Mucosa of rectum (tissue), 2 donors: Measurements from ENCODE around the gene YWHAQ.
A peak's percentile ranks its signal among the peaks of the same experiment; 100 is the strongest.

Source experiments
- H3K27ac ChIP-seq, 2 donors: one replicate each; pipeline ENCODE4 v1.7.0; 2013; ENCODE audit warnings: inconsistent platforms in 2 of 2, low read depth in 2 of 2, low read length in 2 of 2
- H3K27me3 ChIP-seq, 2 donors: one replicate each; pipeline ENCODE4 v1.7.0; 2013; ENCODE audit warnings: low read length in 2 of 2; ENCODE audit not compliant: control insufficient read depth in 2 of 2, insufficient read depth in 2 of 2
- H3K36me3 ChIP-seq, 2 donors: one replicate each; pipeline ENCODE4 v1.7.0; 2013; ENCODE audit warnings: low read length in 2 of 2; ENCODE audit not compliant: control insufficient read depth in 2 of 2, insufficient read depth in 2 of 2
- H3K4me1 ChIP-seq, 2 donors: one replicate each; pipeline ENCODE4 v1.7.0; 2013; ENCODE audit warnings: low read length in 2 of 2, mild to moderate bottlenecking in 1 of 2; ENCODE audit not compliant: control insufficient read depth in 2 of 2, insufficient read depth in 2 of 2
- H3K4me3 ChIP-seq, 2 donors: one replicate each; pipeline ENCODE4 v1.7.0; 2013; ENCODE audit warnings: low read length in 2 of 2
- H3K9ac ChIP-seq, 2 donors: one replicate each; pipeline ENCODE4 v1.7.0; 2013; ENCODE audit warnings: low read length in 2 of 2, low read depth in 1 of 2, mild to moderate bottlenecking in 1 of 2
- H3K9me3 ChIP-seq, 2 donors: one replicate each; pipeline ENCODE4 v1.7.0; 2013; ENCODE audit warnings: low read length in 2 of 2; ENCODE audit not compliant: control insufficient read depth in 2 of 2
- donor health status: healthy.
- donor health status: Normal muscosa, but diverticular disease.

Gene YWHAQ

DNA sequence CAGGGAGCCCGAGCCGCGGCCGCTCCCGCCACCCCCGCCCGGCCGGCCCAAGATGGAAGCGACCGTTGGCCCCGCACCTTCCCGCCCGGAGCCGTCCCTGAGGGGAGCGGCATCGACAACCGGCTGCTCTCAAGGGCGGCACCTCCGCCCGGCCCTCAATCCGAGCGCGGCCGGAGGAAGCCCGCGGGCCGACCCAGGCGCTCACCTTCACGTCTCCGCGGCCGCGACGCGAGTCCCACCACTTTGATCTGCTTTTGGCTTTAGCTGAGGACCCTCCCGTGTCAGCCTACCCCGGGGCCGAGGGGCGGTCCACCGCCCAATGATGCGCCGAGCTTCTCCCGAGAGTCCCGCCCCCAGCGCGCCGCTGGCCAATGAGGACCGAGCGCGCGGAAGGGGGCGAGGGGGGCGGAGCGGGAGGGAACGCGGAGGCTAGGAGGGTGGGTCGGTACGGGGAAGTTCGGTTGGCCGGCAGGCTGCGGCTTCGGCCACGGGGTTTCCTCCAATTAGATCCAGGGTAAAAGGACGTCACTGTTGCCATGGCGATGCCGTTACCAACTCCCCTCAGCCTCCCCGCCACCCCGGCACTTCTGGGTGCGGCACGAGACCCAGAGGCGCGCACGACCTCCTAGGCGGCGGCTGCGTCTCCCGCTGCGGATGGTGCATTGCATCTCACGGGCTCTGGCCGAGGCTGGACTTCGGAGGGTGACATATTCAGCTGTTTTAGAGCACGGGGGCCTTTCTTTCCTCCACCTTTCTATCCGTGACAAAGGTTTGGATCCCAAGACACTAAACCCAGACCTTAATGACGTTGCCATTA lies at the start of gene YWHAQ:
YWHAQ (minus strand) TSS at position 262 of the 817 bp plus-strand sequence. CDS start 545 bp downstream, outside the sequence.
- Histone ChIP-seq H3K4me1 (peaks cover 11% of the 10 kb centered on the region in 2 donors), H3K27me3 (no peaks in the 10 kb centered on the region), H3K9me3 (no peaks in the 10 kb centered on the region), H3K4me3 (peak within 1 kb of the TSS; percentile 92 to 94), H3K36me3 (peaks cover 3 to 4% of the 10 kb centered on the region in 2 donors), H3K9ac (peak within 1 kb of the TSS; percentile 93 to 98), H3K27ac (peak within 1 kb of the TSS; percentile 93 to 95)

DNA sequence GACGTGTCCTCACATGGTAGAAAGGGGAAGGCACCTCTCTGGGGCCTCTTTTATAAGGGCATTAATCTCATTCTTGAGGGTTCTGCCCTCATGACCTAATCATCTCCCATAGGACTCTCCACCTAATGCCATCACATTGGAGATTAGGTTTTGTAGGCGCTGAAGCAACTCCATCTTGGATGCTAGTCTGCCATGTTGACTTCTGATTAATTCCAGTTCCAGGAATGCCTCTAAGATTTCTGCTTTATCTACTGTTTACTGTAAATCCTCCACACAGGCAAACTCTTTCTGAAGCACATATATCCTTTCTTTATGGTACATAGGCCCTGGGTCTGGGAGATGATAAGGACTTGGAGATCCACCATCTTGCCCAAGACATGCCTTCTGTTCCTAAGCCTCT lies 49.3 kb upstream of the YWHAQ start:
- Histone ChIP-seq H3K36me3 (no peaks in the 10 kb centered on the region), H3K9ac (no peak overlapping the region), H3K9me3 (no peaks in the 10 kb centered on the region), H3K27ac (no peak overlapping the region), H3K4me3 (no peak overlapping the region), H3K4me1 (no peaks in the 10 kb centered on the region), H3K27me3 (no peaks in the 10 kb centered on the region)

DNA sequence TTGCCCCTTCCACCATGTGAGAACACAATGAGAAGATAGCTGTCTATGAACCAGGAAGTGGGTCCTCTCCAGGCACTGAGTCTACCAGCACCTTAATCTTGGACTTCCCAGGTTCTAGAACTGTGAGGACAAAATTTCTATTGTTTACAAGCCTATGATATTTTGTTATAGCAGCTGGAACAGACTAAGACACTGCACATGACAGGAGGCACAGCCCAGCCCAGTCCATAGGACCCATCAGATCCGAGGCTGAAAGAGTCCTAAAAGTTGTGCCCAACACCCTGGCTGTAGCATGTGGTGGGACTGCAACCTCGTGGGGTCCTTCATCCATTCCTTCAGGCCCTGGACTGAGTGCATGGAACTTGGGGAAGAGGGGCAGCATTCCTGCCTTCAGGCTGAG lies 48.4 kb upstream of the YWHAQ start:
- Histone ChIP-seq H3K36me3 (no peaks in the 10 kb centered on the region), H3K27me3 (no peaks in the 10 kb centered on the region), H3K9me3 (no peaks in the 10 kb centered on the region), H3K4me3 (no peak overlapping the region), H3K9ac (no peak overlapping the region), H3K4me1 (no peaks in the 10 kb centered on the region), H3K27ac (no peak overlapping the region)

DNA sequence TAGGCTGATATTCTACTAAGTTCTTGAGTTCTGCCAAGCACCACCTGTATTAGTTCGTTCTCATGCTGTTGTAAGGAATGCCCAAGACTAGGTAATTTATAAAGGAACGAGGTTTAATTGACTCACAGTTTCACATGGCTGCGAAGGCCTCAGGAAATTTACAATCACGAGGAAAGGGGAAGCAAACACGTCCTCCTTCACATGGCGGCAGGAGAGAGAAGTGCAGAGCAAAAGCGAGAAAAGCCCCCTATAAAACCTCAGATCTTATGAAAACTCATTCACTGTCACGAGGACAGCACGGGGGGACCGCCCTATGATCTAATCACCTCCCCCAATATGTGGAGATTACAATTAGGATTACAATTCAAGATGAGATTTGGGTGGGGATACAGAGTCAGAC lies 47.7 kb upstream of the YWHAQ start:
- H3K27ac ChIP-seq = no peak overlapping the region
- no peaks in the 10 kb centered on the region for H3K4me1 ChIP-seq
- no peaks in the 10 kb centered on the region for H3K27me3 ChIP-seq
- no peaks in the 10 kb centered on the region for H3K36me3 ChIP-seq
- H3K9ac ChIP-seq = no peak overlapping the region
- no peaks in the 10 kb centered on the region for H3K9me3 ChIP-seq
- H3K4me3 ChIP-seq = no peak overlapping the region

DNA sequence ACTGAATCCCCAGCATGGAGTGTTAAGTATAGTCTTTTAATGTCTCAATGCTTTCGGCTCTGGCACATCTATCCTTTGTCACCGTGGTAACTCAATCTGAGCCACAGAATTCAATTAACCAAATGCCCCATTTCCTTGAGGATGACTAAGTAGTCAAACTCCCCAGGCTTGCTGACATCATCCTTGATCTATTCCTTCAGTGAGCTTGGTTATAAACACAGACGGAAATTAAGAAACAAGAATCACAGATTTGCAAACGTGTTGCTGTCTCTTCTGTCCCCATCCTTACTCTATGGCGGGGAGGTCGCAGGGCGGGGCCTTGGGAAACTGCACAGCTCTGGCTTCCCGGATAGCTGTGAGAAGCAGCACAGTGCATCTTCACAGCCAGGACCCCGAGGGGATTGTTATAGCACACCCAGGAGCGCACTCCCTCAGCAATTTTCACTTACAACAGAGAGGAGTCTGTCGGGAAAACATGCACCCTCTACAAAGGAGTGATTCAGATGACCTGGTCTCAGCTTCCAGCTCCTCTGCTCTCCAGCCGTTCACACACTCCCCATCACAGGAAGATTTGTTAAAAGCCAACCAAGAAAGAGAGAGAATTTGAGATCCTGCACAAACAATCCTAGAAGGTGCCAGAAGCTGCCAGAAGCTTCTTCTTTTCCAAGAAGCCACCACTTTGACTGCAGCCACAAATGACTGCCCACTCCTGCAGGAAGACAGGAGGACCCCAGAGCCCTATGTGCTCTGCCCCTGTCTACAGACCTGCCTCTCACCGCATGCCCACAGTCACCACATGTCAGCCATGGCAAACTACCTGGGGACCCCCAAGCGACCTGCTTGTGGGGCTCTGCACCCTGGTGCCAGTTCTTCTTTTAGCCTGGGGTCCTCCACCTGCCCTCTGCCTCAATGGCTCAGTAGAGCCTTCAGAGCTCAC lies 44.9 kb upstream of the YWHAQ start:
- H3K4me3 ChIP-seq = no peak overlapping the region
- H3K27me3 ChIP-seq = no peaks in the 10 kb centered on the region
- H3K4me1 ChIP-seq = no peaks in the 10 kb centered on the region
- H3K9ac ChIP-seq = no peak overlapping the region
- H3K36me3 ChIP-seq = no peaks in the 10 kb centered on the region
- H3K9me3 ChIP-seq = no peaks in the 10 kb centered on the region
- H3K27ac ChIP-seq = no peak overlapping the region

DNA sequence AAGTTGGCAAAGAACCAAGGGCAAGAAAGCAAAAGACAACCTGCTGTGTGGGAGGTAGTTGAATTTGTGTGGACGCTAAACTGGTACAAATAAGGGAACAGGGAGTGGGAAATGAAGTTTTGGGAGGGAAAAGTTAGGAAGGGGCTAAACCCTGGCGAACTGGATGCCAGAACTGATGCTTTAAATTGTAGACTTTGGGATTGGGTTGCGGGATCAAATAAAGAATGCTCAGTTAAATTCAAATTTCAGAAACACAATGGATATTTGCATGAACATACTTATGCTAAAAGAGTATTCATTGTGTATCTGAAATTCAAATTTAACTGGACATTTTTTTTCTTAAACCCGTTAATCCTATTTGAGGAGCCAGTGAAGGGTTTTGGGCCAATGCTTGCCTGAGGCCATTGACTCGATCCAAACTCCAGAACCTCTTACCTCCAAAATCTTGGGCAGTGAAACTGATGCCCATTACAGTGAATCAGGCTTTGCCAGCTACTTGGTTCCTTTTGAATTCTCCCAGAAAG lies 44.2 kb upstream of the YWHAQ start:
- H3K36me3 ChIP-seq = no peaks in the 10 kb centered on the region
- H3K27me3 ChIP-seq = no peaks in the 10 kb centered on the region
- H3K9ac ChIP-seq = no peak overlapping the region
- no peak overlapping the region for H3K4me3 ChIP-seq
- H3K4me1 ChIP-seq = no peaks in the 10 kb centered on the region
- H3K27ac ChIP-seq = no peak overlapping the region
- no peaks in the 10 kb centered on the region for H3K9me3 ChIP-seq

DNA sequence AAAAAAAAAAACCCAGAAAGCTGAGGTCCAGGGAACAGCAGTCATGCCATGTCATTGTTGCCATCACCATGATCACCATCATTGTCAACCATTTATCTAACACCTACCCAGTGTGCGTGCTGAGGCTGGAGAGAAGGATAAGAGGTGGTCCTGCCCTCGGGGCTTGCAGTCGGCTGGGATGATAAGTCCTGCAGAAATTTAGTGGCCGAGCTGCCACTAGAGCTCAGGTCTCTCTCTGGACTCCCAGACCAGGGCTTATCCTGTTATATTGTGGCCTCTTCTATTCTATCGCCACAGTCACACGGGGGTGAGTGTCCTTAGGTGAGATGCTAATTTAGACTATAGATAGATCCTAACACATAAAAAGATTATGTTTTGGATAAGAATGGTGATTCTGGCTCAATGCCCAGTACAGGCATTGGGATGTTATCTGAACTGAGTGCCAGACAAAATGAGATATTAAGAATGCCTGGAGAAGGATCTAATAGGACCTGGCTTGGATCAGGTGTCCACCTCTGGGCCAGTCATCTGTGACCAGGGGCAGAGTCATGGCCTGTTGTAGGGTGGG lies 43.2 kb upstream of the YWHAQ start:
- no peaks in the 10 kb centered on the region for H3K36me3 ChIP-seq
- no peak overlapping the region for H3K4me3 ChIP-seq
- H3K9ac ChIP-seq = no peak overlapping the region
- no peaks in the 10 kb centered on the region for H3K9me3 ChIP-seq
- no peak overlapping the region for H3K27ac ChIP-seq
- no peaks in the 10 kb centered on the region for H3K4me1 ChIP-seq
- no peaks in the 10 kb centered on the region for H3K27me3 ChIP-seq

DNA sequence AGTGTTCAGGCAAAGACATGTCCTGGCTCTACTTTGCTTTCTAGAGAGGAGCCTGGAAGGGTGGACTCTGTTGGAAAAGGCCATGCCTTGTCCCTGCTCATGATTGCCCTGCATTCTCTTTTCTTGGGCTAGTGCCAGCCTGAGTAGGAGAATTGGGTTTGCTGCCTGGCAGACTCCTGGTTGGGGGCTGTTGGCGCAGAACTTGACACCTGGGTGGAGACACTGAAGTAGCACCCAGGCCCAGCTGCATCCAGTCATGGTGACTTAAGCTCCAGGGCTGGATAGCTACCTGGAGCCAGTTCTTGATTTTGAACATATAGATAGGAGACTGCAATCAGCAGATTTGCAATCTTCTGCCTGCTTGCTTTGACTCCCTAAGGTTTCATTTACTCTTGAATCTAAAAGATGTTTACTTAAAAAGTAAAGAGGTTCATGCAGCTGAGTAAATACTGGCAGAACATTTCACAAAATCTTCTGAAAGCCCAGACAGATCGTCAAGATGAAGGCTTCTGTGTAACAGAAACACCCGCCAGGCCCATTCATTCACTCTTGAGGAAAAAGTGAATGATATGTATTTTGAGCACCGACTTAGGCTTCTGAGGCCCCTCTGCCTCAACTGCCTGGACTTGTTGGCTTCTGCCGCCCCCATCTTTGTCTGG lies 38.0 kb upstream of the YWHAQ start:
- no peak overlapping the region for H3K27ac ChIP-seq

DNA sequence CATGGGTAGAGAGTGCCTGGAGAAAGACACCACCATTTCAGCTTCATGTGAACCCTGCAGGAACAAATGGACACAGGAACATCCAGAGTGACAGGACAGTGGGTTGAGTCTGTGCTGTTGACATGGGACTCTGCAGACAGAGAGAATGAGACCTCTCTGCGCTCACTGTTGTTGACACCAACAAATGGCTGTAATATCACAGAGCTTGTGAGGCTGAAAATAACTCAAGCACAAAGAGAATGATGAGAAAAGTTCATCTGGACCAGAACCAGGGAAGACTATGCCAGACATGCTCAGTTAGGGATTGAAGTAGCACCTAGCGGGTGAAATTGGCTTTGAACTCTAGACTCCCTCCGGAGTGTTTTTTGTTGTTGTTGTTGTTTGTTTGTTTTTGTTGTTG lies 37.0 kb upstream of the YWHAQ start:
- Histone ChIP-seq H3K27me3 (peaks cover 0 to 2% of the 10 kb centered on the region in 2 donors), H3K4me3 (no peak overlapping the region), H3K9ac (no peak overlapping the region), H3K36me3 (no peaks in the 10 kb centered on the region), H3K9me3 (no peaks in the 10 kb centered on the region), H3K4me1 (no peaks in the 10 kb centered on the region), H3K27ac (no peak overlapping the region)

More for the DNA sequence above, 38.0 kb upstream of the YWHAQ start:
- Histone ChIP-seq H3K9ac (no peak overlapping the region), H3K4me1 (no peaks in the 10 kb centered on the region), H3K27me3 (peaks cover 0 to under 1% of the 10 kb centered on the region in 2 donors), H3K4me3 (no peak overlapping the region), H3K9me3 (no peaks in the 10 kb centered on the region), H3K36me3 (no peaks in the 10 kb centered on the region)
